HG03066 (cell line): ENCODE data around the gene GLCCI1.

Source experiments
- ATAC-seq: cut with Tn5 transposase; IDR thresholded peaks from one replicate; pipeline ENCODE4 v1.9.1; 2021; ENCODE audit warnings: low read depth; ENCODE audit not compliant: unreplicated experiment

The GLCCI1 gene

GRCh38 chr7:7968544-7969305 lies at the start of gene GLCCI1:
Gene GLCCI1 (plus strand): TSS chr7:7968796. CDS start chr7:7969351, 555 bp downstream.
- peak; percentile 80 for ATAC-seq

DNA sequence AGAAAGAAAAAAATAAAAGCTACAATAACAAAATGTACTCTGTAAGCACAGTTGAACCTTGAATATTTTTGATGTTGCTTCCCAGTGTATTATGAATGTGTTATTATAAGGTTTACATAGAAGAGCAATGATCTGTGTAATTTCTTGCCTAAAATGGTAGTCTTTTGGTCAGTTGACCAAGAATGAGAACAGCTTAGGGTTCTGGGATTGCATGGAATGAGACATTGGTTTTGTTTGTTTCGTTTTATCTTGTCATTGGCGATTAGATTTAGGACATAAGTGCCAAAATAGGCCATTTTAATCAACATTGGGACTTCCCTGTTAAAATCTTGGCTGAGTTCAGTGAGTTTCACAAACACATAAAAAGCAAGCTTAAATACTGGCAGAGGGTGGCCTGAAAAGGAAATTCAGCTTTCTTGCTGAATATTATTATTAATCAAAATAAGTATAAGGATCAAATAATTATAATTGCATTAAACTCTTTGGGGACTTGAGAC lies 49.1 kb upstream of the GLCCI1 start:
- ATAC-seq = no peak

DNA sequence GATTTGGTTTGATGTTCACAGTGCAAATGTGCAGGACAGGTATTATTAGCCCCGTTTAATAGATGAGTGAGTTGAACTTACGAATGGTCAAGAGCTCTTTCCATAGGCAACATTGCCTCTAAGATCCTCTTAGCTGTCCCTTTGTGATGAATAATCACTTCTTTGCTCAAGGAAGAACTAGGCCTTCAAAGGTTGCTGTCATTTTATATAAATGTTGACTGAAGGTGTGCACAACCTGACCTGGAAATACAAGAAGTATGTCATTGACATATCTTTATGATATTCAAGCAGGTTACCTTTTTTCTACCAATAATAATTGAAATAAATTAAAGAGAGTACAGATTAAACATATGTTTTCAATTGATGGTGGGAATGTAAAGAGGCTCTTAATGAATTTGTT lies 48.5 kb upstream of the GLCCI1 start:
- no peak for ATAC-seq

- peak; percentile 95 for ATAC-seq
These were observed 48.1 kb upstream of the GLCCI1 start for GRCh38 chr7:7920481-7920880.

DNA sequence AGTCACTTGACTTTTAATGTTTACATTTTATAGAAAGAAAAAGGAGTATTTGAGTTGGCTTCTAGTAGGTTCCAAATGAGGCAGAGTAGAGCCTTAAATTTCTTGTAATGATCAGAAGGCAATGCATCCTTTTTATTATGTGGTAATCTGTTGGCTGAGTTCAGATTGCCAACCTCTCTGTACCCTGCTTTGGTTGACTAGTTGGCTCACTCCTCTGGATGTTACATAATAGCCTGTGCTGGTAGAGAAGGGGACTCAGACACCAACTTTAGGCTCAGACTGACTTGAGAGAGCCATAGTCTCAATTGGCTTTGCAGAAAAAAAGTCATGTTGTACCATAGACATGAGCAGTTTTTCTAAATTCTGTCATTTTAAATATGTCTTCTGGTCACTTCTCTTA lies 46.8 kb upstream of the GLCCI1 start:
- no peak for ATAC-seq

GRCh38 chr7:7922684-7923385 lies 45.8 kb upstream of the GLCCI1 start:
- no peak for ATAC-seq

- no peak for ATAC-seq
These were observed 44.8 kb upstream of the GLCCI1 start for GRCh38 chr7:7923818-7924217.

DNA sequence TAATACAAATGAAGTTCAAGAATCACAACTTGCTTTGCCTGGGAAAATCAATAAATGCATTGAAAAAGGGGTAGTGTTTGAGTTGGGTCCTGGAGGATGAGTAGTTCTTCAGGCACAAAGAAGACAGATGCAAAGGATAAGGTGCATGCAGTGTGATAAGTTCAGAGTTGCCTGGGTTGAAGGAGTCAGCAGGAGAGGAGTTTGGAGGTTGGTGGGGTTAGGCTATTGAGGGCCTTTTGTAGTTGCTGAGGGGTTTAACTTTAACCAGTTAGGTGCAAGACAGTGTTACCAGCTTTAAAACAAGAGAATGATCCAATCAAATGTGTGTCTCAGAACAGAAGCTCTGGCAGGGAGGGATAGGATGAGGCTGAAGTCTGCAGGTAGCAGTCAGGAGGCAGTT lies 44.3 kb upstream of the GLCCI1 start:
- no peak for ATAC-seq

- ATAC-seq = no peak
These were observed 37.0 kb upstream of the GLCCI1 start for GRCh38 chr7:7931626-7932025.

GRCh38 chr7:7932553-7932952 lies 36.0 kb upstream of the GLCCI1 start:
- no peak for ATAC-seq

GRCh38 chr7:7933915-7934526 lies 34.6 kb upstream of the GLCCI1 start:
- ATAC-seq = no peak

DNA sequence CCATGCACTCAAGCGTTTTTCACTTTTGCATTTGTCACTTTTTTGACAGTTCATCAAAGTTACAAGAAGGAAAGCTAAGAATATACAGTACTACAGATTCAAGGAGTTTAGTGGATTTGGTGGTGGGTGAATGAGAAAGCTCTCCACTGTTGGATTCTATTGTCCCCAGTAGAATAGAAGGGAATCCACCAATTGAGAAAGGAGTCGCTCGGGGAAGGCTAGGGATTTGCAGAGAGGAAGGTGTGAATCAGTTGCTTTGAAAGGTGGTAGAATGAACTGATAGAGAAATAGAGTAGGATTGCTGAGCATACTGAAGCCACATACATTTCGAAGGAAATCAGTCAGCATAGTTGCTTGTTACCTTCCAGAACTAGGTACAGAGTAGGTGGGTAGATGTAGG lies 33.7 kb upstream of the GLCCI1 start:
- ATAC-seq = no peak

DNA sequence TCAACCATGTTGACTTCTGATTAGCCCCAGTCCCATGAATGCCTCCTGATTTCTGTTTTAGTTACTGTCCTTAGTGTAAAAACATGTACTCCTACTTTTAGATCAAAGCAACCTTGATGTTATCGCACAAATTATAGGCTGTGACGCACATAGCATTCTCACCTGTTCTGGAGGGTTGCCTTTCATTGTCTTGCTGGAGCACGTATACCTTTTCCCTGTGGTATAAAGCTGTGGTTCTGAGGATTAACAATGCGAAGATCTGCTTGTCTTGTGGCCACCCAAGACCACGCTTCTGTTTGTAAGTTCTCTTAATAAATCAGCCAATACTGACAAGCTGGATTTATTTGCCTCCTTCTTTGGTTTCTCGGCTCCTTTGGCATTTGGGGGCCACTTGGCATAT lies 30.1 kb upstream of the GLCCI1 start:
- no peak for ATAC-seq

DNA sequence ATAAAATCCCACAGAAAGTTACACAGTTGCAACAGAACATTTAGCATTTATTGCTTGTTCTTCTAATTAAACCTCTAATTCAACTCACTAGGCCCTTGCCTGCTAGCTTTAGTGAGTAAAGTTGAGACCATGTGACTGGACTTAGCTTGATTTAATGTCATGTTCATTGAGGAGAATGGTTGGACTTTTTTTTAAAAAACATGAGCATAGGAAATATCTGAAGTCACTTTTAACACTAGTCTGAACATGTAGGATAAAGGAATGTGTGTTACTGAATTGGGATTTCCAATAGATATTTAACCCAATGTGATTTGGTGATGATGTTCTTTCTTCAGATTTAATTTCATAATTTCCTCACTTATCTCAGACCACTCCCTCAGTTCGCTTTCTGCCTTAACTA lies 24.6 kb upstream of the GLCCI1 start:
- no peak for ATAC-seq

DNA sequence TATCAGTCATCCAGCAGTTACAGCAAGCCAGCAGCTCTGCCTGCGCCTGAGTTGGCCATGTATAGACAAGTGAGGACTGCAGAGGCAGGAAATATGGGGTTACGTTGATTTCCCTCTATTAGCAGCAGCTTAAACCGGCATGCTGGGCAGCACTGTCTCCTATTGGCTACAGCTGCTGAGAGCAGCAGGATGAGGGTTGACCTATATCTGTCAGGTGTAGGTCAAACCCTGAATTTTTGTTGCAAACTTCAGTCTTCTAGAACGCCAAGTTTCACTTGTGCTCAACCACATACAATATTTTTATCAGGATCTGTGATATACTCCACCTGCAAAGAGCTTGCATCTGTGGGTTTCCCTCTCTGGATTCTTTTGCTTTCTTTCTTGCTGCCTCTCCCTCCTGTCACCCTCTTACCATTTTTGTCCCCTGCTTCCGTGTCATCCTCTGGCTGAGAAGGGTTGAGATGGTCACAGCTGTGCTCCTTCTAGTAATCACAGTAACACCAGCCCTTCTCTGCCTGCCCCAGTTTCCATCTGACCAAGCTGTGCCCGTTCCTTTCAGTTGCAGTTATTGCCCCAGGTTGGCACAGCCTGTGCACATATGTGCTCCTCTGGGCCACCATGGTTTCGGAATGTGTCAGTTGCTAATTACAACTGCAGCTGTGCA lies 23.8 kb upstream of the GLCCI1 start:
- peak; percentile 90 for ATAC-seq

DNA sequence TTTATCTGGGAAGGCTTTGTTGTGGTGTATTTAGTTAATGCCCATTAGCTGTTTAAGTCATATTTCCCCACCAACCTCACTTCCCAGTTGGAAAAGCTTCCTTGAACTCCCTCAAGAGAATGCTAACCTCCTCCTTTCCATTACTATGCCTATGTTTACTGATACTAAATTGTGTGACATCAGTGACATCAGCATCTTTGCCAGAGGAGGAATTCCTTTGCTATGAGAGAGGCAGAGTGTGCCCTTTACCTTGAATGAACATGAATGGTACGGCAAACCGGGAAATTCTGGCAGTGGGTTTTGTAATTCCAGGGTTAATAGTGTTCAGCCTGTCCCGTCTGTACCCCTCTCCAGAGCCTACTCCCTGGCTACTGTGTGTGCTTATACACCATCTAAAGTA lies 22.1 kb upstream of the GLCCI1 start:
- ATAC-seq = no peak

- no peak for ATAC-seq
These were observed 20.4 kb upstream of the GLCCI1 start for GRCh38 chr7:7948232-7948631.

- ATAC-seq = no peak
These were observed 14.8 kb upstream of the GLCCI1 start for GRCh38 chr7:7953806-7954205.

DNA sequence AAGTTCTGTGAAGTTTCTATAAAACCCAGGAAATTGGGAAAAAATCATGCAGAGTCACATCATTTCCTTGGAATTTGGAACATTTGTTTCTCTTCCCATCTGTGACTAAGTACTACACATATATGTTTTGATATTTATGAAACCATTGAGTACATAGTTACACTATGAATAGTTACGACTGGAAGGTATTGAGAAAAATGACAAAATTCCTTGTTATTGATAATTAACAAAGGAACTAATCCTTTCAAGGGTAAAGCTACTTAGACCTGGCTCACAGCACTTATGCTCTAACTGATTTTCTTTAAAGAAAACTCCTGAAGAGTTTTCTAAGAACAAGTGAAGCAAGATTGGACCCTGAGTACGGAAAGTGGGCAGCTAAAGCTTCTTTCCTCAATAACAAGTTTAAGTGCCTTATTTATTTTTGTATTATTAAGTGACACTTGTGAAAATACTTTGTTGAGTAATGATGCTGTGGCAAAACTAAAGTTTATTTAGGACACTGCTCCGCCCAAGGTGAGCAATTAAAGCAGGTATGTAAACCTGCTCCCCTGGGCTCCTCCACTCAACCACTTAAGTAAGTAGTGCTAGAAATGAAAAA lies 12.0 kb upstream of the GLCCI1 start:
- ATAC-seq = no peak

- no peak for ATAC-seq
These were observed 11.1 kb upstream of the GLCCI1 start for GRCh38 chr7:7957513-7957912.
